ENCODE results near the gene ZNF526.

The ZNF526 gene

DNA sequence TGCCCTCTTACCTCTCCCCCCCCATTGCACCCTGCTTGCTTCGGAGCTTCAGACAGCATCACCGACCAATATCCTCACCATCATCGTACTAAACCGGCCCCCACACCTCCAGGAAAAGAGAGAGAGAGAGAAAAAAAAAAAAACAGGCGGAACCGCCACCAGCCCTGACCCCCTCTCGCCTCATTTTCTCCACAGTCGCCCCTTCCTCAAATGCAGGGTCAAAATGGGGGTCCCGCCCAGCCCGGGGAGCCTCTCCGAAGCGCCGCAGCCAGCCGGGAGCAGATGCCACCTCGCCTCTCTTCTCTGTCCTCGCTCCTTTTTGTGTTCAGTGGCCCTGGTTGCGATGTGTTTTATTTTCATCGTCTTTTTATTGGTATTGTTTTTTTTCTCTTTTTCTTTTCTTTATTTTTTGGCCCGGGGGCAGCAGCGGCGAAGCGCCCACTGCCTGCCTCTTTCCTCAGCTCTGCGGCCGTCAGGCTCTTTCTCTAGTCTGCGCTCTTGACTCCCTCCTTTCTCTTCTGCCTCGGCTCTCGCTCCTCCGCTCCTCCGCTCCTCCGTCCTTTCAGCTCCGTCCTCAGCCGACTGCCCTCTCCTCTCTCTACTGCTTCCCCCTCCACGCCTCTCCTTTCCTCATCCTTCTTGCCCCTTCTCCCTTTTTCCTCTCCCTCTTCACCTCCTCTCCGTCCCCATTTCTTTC, 44.0 kb upstream of the ZNF526 start:
- TF ChIP-seq CTCF (IDR thresholded peaks at IDR 0.05; ENCODE audit: insufficient read depth, low read depth, low read length, missing control alignments) = no peak
- peak; percentile 20 for DNase-seq (ENCODE audit: low read depth)
- H3K4me3 ChIP-seq (ENCODE audit: low read length) = peak overlapping the region; percentile 40

DNA sequence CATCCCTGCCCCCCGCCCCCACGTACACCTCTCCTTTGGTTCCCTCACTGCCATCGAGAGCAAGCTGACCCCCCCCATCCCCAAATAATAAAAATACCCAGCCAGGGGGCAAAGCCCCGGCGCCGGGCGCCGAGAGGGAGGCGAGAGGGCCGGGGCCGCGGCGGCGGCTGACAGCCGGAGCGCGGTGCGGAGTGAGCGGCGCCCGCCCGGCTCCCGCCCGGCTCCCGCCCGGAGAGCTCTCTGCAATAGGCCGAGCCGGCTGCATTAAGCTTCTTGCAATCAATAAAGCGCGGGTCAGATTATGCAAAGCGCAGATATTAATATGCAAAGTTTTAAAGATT, 43.5 kb upstream of the ZNF526 start:
- no peak for TF ChIP-seq CTCF (IDR thresholded peaks at IDR 0.05; ENCODE audit: insufficient read depth, low read depth, low read length, missing control alignments)
- no peak for DNase-seq (ENCODE audit: low read depth)
- peak overlapping the region; percentile 40 for H3K4me3 ChIP-seq (ENCODE audit: low read length)

- peak; percentile 23 for TF ChIP-seq CTCF (IDR thresholded peaks at IDR 0.05; ENCODE audit: insufficient read depth, low read depth, low read length, missing control alignments)
- peak overlapping the region; percentile 40 for H3K4me3 ChIP-seq (ENCODE audit: low read length)
- DNase-seq (ENCODE audit: low read depth) = peak; percentile 85
These were observed 43.0 kb upstream of the ZNF526 start for GRCh38 chr19:42176990-42177685.

DNA sequence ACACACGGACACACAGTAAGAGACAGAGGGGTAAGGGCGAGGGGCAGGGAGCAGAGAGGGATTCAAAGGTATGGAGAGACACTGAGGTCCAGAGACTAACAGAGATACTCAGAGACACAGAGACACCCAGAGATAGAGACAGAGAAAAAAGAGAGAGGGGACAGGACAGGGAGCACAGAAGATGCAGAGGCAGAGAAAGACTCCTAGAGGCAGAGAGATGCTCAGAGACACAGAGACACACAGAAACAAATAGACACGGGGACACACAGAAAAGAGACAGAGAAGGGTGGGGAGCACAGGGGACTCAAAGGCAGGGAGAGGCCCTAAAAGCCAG, 42.5 kb upstream of the ZNF526 start:
- no peak for DNase-seq (ENCODE audit: low read depth)
- TF ChIP-seq CTCF (IDR thresholded peaks at IDR 0.05; ENCODE audit: insufficient read depth, low read depth, low read length, missing control alignments) = no peak
- H3K4me3 ChIP-seq (ENCODE audit: low read length) = no peak overlapping the region

GRCh38 chr19:42178791-42179674, 41.1 kb upstream of the ZNF526 start:
- no peak for DNase-seq (ENCODE audit: low read depth)
- peak; percentile 29 for TF ChIP-seq CTCF (IDR thresholded peaks at IDR 0.05; ENCODE audit: insufficient read depth, low read depth, low read length, missing control alignments)
- no peak overlapping the region for H3K4me3 ChIP-seq (ENCODE audit: low read length)

- TF ChIP-seq CTCF (IDR thresholded peaks at IDR 0.05; ENCODE audit: insufficient read depth, low read depth, low read length, missing control alignments) = peak; percentile 91
- peak; percentile 77 for DNase-seq (ENCODE audit: low read depth)
- no peak overlapping the region for H3K4me3 ChIP-seq (ENCODE audit: low read length)
These were observed 35.7 kb upstream of the ZNF526 start for GRCh38 chr19:42184401-42184861.
